H9 (cell line): ENCODE measurements around the gene TADA2A. TPM values are rescaled to one million over a fixed set of nuclear protein-coding genes. Genes with fewer than 3 reads are reported as not detected.

Source experiments
- DNase-seq: peaks from one replicate; pipeline ENCODE4 v3.0.0-alpha.2; 2017
- H2AFZ ChIP-seq: one replicate; pipeline ENCODE4 v1.6.1; 2013; ENCODE audit warnings: mild to moderate bottlenecking, low read length, control low read depth, moderate library complexity
- H2AK5ac ChIP-seq: 2 replicates; pipeline ENCODE4 v1.6.1; 2013; ENCODE audit warnings: low read length, control low read depth, mixed read lengths; ENCODE audit not compliant: insufficient read length
- H2BK120ac ChIP-seq: one replicate; pipeline ENCODE4 v1.6.1; 2013; ENCODE audit warnings: low read depth, mild to moderate bottlenecking, low read length, control low read depth, inconsistent platforms; ENCODE audit not compliant: poor library complexity, severe bottlenecking
- H2BK12ac ChIP-seq: 2 replicates; pipeline ENCODE4 v1.6.1; 2013; ENCODE audit warnings: low read length, control low read depth, mixed read lengths, low read depth; ENCODE audit not compliant: insufficient read length
- H2BK15ac ChIP-seq: 2 replicates; pipeline ENCODE4 v1.6.1; 2013; ENCODE audit warnings: low read depth, low read length, control low read depth
- H2BK20ac ChIP-seq: one replicate; pipeline ENCODE4 v1.6.1; 2013; ENCODE audit warnings: low read depth, mild to moderate bottlenecking, low read length, control low read depth, inconsistent platforms; ENCODE audit not compliant: poor library complexity, severe bottlenecking
- H2BK5ac ChIP-seq: 2 replicates; pipeline ENCODE4 v1.6.1; 2013; ENCODE audit warnings: low read length, control low read depth, mixed read lengths; ENCODE audit not compliant: insufficient read length
- H3K14ac ChIP-seq: 2 replicates; pipeline ENCODE4 v1.6.1; 2013; ENCODE audit warnings: low read length, control low read depth; ENCODE audit not compliant: insufficient read depth
- H3K18ac ChIP-seq: 2 replicates; pipeline ENCODE4 v1.6.1; 2013; ENCODE audit warnings: low read depth, mild to moderate bottlenecking, mixed read lengths, low read length, control low read depth; ENCODE audit not compliant: insufficient read length
- H3K23ac ChIP-seq: 2 replicates; pipeline ENCODE4 v1.6.1; 2013; ENCODE audit warnings: low read length, control low read depth, mixed read lengths, low read depth; ENCODE audit not compliant: insufficient read length
- H3K23me2 ChIP-seq: 2 replicates; pipeline ENCODE4 v1.6.1; 2013; ENCODE audit warnings: low read depth, mild to moderate bottlenecking, mixed read lengths, low read length, control low read depth; ENCODE audit not compliant: insufficient read length, poor library complexity, severe bottlenecking
- H3K27ac ChIP-seq: 2 replicates; pipeline ENCODE4 v1.5.1; 2013; ENCODE audit warnings: low read length, control low read depth, mixed read lengths, low read depth; ENCODE audit not compliant: insufficient read length
- H3K27me3 ChIP-seq: 2 replicates; pipeline ENCODE4 v1.6.1; 2013; ENCODE audit warnings: low read length, control low read depth, inconsistent platforms; ENCODE audit not compliant: insufficient read depth
- H3K4ac ChIP-seq: 2 replicates; pipeline ENCODE4 v1.6.1; 2013; ENCODE audit warnings: low read depth, mild to moderate bottlenecking, control low read depth, inconsistent platforms, low read length, moderate library complexity
- H3K4me1 ChIP-seq: 2 replicates; pipeline ENCODE4 v1.6.1; 2013; ENCODE audit warnings: low read length, control low read depth, inconsistent platforms; ENCODE audit not compliant: insufficient read depth
- H3K4me2 ChIP-seq: 2 replicates; pipeline ENCODE4 v1.6.1; 2013; ENCODE audit warnings: low read length, control low read depth, mixed read lengths; ENCODE audit not compliant: insufficient read length, insufficient read depth
- H3K56ac ChIP-seq: 2 replicates; pipeline ENCODE4 v1.6.1; 2013; ENCODE audit warnings: low read depth, mild to moderate bottlenecking, mixed read lengths, low read length, control low read depth; ENCODE audit not compliant: insufficient read length
- H3K79me1 ChIP-seq: 2 replicates; pipeline ENCODE4 v1.6.1; 2013; ENCODE audit warnings: low read depth, mild to moderate bottlenecking, moderate library complexity, low read length, control low read depth, inconsistent platforms; ENCODE audit not compliant: insufficient read depth, poor library complexity, severe bottlenecking
- H3K79me2 ChIP-seq: 2 replicates; pipeline ENCODE4 v1.6.1; 2013; ENCODE audit warnings: low read length, control low read depth, inconsistent platforms; ENCODE audit not compliant: insufficient read depth
- H3K9ac ChIP-seq: 2 replicates; pipeline ENCODE4 v1.6.1; 2013; ENCODE audit warnings: low read length, control low read depth, mixed read lengths; ENCODE audit not compliant: insufficient read length; ENCODE audit errors: extremely low read depth
- H3K9me3 ChIP-seq: one replicate; pipeline ENCODE4 v1.6.1; 2013; ENCODE audit warnings: low read depth, low read length, inconsistent platforms; ENCODE audit not compliant: control insufficient read depth
- H3T11ph ChIP-seq: one replicate; pipeline ENCODE4 v1.6.1; 2013; ENCODE audit warnings: mild to moderate bottlenecking, low read length, control low read depth, inconsistent platforms
- H4K20me1 ChIP-seq: one replicate; pipeline ENCODE4 v1.6.1; 2013; ENCODE audit not compliant: control insufficient read depth, insufficient read length, insufficient read depth
- H4K5ac ChIP-seq: 2 replicates; pipeline ENCODE4 v1.6.1; 2013; ENCODE audit warnings: low read depth, mild to moderate bottlenecking, mixed read lengths, low read length, control low read depth; ENCODE audit not compliant: insufficient read length
- H4K8ac ChIP-seq: replicated peaks from 2 replicates; pipeline ENCODE4 v1.6.1; 2013; ENCODE audit warnings: low read length, control low read depth, mixed read lengths, low read depth; ENCODE audit not compliant: insufficient read length
- H4K91ac ChIP-seq: 2 replicates; pipeline ENCODE4 v1.6.1; 2013; ENCODE audit warnings: low read depth, mild to moderate bottlenecking, moderate library complexity, mixed read lengths, low read length, control low read depth; ENCODE audit not compliant: insufficient read length
- H3K27ac Mint-ChIP-seq, 3 experiments: 2 replicates in 2 of 3; 3 replicates in 1 of 3; pipeline ENCODE4 v1.8.0; 2020 to 2021; ENCODE audit warnings: mixed read lengths in 3 of 3, mild to moderate bottlenecking in 1 of 3, moderate library complexity in 1 of 3
- H3K27me3 Mint-ChIP-seq: 2 replicates; pipeline ENCODE4 v1.8.0; 2021; ENCODE audit warnings: low read depth, mild to moderate bottlenecking, moderate library complexity, mixed read lengths
- H3K36me3 Mint-ChIP-seq, 3 experiments: 2 replicates in 2 of 3; 3 replicates in 1 of 3; pipeline ENCODE4 v1.8.0; 2020 to 2021; ENCODE audit warnings: low read depth in 3 of 3, mixed read lengths in 3 of 3; ENCODE audit not compliant: insufficient read depth in 1 of 3
- H3K4me1 Mint-ChIP-seq, 2 experiments: 2 replicates each; pipeline ENCODE4 v1.8.0; 2020; ENCODE audit warnings: mixed read lengths in 2 of 2
- H3K4me3 Mint-ChIP-seq, 2 experiments: 2 replicates in 1 of 2; 3 replicates in 1 of 2; pipeline ENCODE4 v1.8.0; 2020 to 2021; ENCODE audit warnings: mild to moderate bottlenecking in 2 of 2, mixed read lengths in 2 of 2, moderate library complexity in 1 of 2
- H3K9me3 Mint-ChIP-seq, 2 experiments: 2 replicates in 1 of 2; 3 replicates in 1 of 2; pipeline ENCODE4 v1.8.0; 2020; ENCODE audit warnings: mild to moderate bottlenecking in 2 of 2, mixed read lengths in 2 of 2, moderate library complexity in 1 of 2
- CTCF ChIP-seq: fragments of 200-600 bp; sonication (generic); conservative IDR thresholded peaks from 3 replicates; pipeline ENCODE4 v1.8.0; 2021; ENCODE audit warnings: antibody characterized with exemption, mild to moderate bottlenecking
- WGBS: extraction: QIAGEN DNeasy Blood & Tissue Kit; methylation state at CpG from one replicate; pipeline ENCODE4 v1.1.7; 2013; ENCODE audit warnings: missing lambda C conversion rate, low lambda C conversion rate, mixed read lengths; ENCODE audit not compliant: insufficient read length; ENCODE audit errors: extremely low coverage; 5-methylcytosine and 5-hydroxymethylcytosine counted together
- total RNA-seq: library from RNA; stranded (reverse); gene quantifications from 2 replicates; pipeline ENCODE4 v1.2.1, GENCODE V29; 2021

Gene TADA2A
- total RNA-seq, 1 experiment from 2014 or later = 20.9 TPM

- Histone ChIP-seq H3K79me1 (no peaks in the 10 kb centered on the region), H3K4me2 (no peak overlapping the region), H3K56ac (no peak overlapping the region), H2BK120ac (no peak overlapping the region), H3T11ph (no peak overlapping the region), H2BK15ac (no peak overlapping the region), H3K4ac (no peak overlapping the region), H3K9me3 (no peaks in the 10 kb centered on the region), H3K14ac (no peak overlapping the region), H3K18ac (no peak overlapping the region), H3K27ac (no peak overlapping the region), H4K8ac (no peak overlapping the region), H3K79me2 (peaks cover 14% of the 10 kb centered on the region; the same call in 1 of the 2 replicates), H3K4me1 (peaks cover 3% of the 10 kb centered on the region), H3K23me2 (peaks cover 16% of the 10 kb centered on the region), H4K91ac (no peak overlapping the region), H3K9ac (no peak overlapping the region), H3K23ac (no peak overlapping the region), H4K20me1 (no peaks in the 10 kb centered on the region), H2BK20ac (no peak overlapping the region), H2AFZ (no peak overlapping the region), H3K27me3 (no peaks in the 10 kb centered on the region), H2AK5ac (no peak overlapping the region), H4K5ac (no peak overlapping the region), H2BK5ac (no peak overlapping the region), H2BK12ac (no peak overlapping the region)
- TF ChIP-seq CTCF = no peak
- no peak overlapping the region for H3K4me3 Mint-ChIP-seq
- DNase-seq = no peak
- no peaks in the 10 kb centered on the region for H3K9me3 Mint-ChIP-seq
- WGBS = no CpG with 5 or more reads among the region's 4 CpGs
- peaks cover 3 to 5% (median 4%) of the 10 kb centered on the region in 3 experiments for H3K36me3 Mint-ChIP-seq
- no peaks in the 10 kb centered on the region for H3K27me3 Mint-ChIP-seq
- peaks cover 29 to 31% of the 10 kb centered on the region in 2 experiments for H3K4me1 Mint-ChIP-seq
- no peak overlapping the region for H3K27ac Mint-ChIP-seq
Observed at GRCh38 chr17:37361543-37361942, 45.1 kb upstream of the TADA2A start.
